Epithelial cell of esophagus (primary cell): Measurements from ENCODE around the gene HNF4A.

Experiments
- DNase-seq: peaks from one replicate; pipeline ENCODE4 v3.0.0; 2010; ENCODE audit warnings: low read depth
- H3K4me3 ChIP-seq: 2 replicates; pipeline ENCODE4 v1.5.1; 2011; ENCODE audit warnings: mild to moderate bottlenecking, low read length, control low read depth
- TF ChIP-seq, protein P1 (sequence below): IDR thresholded peaks from 2 replicates; pipeline ENCODE4 v1.5.1; 2011; ENCODE audit warnings: low read depth, mild to moderate bottlenecking, low read length, control low read depth, inconsistent platforms; ENCODE audit not compliant: insufficient read depth; ENCODE audit errors: missing control alignments

The HNF4A gene

DNA sequence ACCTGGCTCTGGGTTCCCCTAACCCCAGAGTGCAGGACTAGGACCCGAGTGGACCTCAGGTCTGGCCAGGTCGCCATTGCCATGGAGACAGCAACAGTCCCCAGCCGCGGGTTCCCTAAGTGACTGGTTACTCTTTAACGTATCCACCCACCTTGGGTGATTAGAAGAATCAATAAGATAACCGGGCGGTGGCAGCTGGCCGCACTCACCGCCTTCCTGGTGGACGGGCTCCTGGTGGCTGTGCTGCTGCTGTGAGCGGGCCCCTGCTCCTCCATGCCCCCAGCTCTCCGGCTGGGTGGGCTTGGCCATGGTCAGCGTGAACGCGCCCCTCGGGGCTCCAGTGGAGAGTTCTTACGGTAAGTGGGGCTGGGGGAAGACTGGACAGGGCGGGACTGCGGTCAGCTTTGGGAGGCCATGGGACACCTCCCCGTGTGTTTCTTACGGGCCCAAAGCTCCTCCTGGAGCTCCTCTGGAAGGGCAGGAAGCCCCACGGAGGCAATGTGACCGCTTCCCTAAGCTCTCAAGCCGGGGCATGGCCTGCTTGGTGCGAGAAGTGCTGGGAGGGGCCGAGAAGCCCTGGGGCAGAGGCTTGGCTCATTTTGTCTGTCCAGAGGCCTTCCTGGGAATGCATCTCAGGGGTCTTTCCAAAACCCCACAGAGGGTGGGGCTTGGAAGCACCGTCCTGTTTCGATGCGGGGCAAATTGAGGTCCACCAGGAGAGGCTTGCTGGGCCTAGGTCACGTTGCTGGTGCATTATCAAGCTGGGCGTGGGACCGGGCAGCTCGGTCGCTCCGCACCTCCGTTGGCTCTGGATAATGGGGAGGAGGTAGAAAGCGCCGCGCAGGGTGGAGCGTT, at the start of gene HNF4A:
Gene HNF4A (plus strand): TSS at position 202 of the 855 bp plus-strand sequence. CDS start 106 bp downstream, at position 308.
- no peak within 1 kb of the TSS for H3K4me3 ChIP-seq
- TF ChIP-seq, protein P1, sequence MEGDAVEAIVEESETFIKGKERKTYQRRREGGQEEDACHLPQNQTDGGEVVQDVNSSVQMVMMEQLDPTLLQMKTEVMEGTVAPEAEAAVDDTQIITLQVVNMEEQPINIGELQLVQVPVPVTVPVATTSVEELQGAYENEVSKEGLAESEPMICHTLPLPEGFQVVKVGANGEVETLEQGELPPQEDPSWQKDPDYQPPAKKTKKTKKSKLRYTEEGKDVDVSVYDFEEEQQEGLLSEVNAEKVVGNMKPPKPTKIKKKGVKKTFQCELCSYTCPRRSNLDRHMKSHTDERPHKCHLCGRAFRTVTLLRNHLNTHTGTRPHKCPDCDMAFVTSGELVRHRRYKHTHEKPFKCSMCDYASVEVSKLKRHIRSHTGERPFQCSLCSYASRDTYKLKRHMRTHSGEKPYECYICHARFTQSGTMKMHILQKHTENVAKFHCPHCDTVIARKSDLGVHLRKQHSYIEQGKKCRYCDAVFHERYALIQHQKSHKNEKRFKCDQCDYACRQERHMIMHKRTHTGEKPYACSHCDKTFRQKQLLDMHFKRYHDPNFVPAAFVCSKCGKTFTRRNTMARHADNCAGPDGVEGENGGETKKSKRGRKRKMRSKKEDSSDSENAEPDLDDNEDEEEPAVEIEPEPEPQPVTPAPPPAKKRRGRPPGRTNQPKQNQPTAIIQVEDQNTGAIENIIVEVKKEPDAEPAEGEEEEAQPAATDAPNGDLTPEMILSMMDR = no peak
- no peak for DNase-seq

DNA sequence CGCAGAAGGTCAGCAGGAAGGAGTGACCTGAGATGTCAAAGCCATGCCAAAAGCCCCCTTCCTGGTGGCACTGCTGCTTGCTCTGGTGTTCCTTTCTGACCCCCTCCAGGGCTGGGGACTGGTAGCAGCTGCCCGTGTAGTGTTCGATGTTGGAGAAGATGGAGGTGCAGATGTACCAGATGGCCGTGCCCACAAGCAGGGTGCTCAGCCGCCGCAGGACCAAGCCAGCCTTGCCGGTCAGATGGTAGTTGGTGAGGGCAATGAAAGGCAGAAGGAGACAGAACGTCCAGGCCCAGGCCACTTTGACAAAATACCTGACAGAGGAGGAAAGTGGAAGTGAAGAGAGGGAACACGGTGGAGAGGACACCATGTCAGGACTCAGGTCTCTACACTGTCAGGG, 48.6 kb upstream of the HNF4A start:
- TF ChIP-seq, protein P1 = no peak
- no peak overlapping the region for H3K4me3 ChIP-seq
- no peak for DNase-seq

DNA sequence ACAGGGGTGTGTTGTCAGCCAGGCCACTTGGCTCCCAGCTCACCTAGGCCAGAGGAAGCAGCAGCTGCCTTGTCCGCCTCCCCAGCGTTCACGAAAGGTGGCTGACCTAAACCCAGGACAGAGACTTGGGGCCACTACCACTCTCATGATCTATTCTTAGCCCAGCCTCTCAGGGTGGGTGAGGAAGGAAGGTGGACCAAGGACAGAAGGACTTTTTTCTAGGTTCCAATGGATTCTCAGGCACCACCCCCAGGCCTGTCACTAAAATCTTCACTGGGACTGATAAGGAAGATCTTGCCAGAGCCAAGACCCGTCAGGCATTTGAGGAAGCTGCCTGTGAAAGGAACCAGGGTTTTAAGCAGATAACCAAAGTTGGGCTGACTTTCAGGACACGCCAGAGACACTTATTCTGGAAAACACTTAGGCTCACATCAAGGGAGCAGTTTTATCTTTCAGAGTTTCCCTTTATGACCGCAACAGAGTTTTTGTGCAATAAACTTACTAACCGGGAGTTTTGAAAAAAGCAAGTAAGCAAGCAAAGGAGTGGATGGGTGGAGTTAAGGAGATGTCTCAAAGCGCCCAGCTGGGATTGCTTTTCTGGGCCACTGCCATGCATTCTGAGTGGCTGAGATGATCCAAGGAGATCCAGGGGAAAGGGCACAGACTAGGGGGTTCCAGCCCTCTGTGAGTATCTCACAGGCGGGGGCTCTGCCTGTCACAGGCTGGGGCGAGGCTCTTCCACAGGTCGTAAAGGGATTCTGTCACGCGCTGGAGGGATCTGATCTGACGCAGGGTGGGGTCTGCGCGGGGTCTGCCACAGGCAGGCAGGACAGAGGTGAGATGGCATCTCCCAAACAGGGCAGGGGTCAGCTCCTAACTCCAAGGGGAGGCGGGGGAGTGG, 45.5 kb upstream of the HNF4A start:
- TF ChIP-seq, protein P1 = no peak
- peak; percentile 27 for DNase-seq
- peak overlapping the region; percentile 93 for H3K4me3 ChIP-seq

DNA sequence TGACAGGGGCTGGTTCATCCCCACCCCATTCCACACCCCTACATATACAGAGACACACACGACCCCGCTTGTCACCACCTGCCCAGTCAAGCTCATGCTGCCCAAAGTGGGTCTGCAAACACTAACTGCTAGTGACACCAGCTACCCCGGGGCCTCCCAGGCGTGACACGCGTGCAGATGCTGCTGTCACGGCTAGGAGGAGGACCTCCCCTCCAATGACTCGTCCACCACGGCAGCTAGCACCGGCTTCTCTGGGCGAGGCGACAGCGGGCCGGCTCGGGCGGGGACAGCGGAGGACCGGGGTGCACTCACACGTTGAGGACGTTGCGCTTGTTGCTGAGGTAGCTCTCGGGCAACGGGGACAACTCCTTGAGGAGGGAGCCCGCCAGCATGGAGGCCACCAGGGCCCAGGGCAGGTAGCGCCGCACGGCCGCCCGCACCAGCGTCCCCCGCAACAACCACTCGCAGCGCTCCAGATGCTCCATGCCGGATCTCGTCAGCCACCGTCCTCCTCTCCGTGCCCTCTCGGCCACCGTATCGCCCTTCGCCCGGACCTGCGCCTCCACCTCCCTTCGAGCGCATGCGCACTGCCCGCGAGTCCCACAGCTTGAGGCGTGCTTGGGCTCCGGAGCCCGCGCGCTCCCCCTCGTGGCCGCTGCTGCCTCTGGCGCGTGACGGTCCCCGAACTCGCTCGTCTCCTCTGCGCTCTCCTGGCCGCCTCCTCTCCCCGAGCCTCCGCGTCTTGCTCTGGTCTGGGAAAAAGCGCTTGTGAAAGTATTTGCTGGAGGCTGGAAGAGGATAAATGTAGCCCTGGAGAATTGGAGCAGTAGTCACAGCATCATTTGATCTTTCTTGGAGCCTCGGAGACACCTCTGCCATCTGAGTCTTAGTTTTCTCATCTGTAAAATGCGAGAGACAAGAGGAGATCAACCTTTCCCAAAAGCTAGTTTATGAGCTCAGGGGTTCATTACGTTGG, 44.5 kb upstream of the HNF4A start, which contains the start of gene FITM2:
Gene FITM2 (minus strand): TSS at position 539 of the 976 bp plus-strand sequence. CDS start 54 bp downstream, at position 485.
- DNase-seq = peak; percentile 96
- TF ChIP-seq, protein P1 = peak; percentile 74
- H3K4me3 ChIP-seq = peak within 1 kb of the TSS; percentile 93

DNA sequence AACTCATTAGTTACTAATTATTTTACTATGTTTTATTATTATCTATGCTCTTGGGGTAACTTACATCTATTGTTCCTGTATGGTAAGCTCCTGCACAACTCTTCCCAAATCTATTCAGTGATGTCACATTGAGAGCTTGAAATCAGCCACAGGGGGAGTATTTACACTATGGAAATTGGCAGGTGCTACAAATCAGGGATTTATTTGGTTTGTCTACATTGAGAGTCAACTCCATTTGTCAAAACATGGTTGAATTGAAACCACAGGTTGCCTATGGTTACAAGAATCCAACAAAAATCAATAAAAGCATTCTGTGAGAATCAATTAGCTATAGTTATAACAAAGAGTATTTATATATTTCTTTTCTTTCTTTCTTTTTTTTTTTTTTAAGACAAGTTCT, 40.6 kb upstream of the HNF4A start:
- H3K4me3 ChIP-seq = no peak overlapping the region
- TF ChIP-seq, protein P1 = no peak

More for the DNA sequence above, 40.6 kb upstream of the HNF4A start:
- DNase-seq = no peak
